CD4-positive, alpha-beta T cell treated with Interferon gamma for 1 hour (primary cell): ENCODE results near the gene ANP32A.
"Not testable (repeated sequence)": the region's sequence is repeated elsewhere in the genome, so short reads cannot be mapped to it uniquely, and the experiment has no call there.

Experiments
- DNase-seq: peaks from one replicate; pipeline ENCODE4 v3.0.0-alpha.2; 2020

The ANP32A gene

GRCh38 chr15:68781766-68782588 is 38.7 kb downstream of the ANP32A start:
- peak; percentile 47 for DNase-seq

GRCh38 chr15:68781217-68781616 is 39.5 kb downstream of the ANP32A start:
- DNase-seq, result no peak

DNA sequence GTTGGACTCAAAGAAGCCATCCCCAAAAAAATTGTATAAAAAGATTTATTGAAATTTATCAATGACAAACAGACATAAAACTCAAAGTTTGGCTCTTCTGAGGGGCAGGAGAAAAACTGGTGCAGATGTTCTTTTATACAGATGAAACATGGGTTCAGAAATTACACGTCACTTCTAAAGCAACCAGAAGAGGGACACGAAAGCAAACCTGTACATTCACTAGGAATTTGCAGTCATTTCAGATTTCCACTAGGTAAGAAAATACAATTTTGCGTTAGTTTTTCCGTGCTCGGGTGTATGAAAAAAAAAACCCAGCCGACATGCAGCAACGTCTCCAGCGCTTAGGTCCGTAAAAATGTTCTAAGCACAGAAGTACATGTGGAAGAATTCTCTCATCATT is 41.8 kb downstream of the ANP32A start:
- DNase-seq, result no peak

DNA sequence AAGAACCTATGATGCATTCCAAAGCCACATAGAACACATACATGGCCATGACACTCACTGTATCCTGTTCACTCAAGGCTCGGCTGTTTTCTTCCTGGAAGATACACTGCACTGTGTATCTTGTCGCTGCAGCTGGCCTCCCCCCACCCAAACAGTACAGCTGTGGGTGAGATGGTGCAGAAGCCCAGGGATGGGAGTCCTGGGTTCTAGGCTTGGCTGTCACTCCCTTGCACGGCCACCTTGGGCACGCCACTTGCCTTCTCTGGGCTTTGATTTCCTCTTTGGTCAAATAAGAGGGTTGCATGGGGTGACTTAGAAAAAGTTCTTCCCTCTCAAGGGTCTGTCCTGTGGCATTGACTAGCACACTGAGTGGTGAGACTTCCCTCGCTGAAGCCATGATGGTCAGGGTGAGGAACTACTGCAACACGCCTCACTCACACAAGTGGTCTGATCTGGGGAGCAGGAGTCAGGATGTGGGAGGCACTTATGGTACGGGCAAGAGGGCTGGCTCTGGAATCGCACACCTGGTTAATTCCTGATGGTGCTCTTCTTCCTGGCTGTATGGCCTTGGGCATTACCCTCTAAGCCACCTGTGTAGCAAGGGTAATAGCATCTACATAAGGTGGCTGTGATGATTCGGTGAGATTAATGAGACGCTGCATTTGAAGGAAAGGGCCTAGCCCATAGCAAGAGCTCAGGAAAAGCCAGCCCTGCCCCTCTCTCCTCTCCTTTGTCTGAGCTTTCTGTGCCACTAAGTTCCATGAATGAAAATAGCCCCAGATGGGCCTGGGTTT is 44.0 kb downstream of the ANP32A start:
- DNase-seq, result no peak

- DNase-seq, result no peak
Measured at GRCh38 chr15:68775671-68776476, 44.8 kb downstream of the ANP32A start.

- no peak for DNase-seq
Measured at GRCh38 chr15:68775236-68775577, 45.5 kb downstream of the ANP32A start.

- no peak for DNase-seq
Measured at GRCh38 chr15:68774521-68775235, 46.0 kb downstream of the ANP32A start.

DNA sequence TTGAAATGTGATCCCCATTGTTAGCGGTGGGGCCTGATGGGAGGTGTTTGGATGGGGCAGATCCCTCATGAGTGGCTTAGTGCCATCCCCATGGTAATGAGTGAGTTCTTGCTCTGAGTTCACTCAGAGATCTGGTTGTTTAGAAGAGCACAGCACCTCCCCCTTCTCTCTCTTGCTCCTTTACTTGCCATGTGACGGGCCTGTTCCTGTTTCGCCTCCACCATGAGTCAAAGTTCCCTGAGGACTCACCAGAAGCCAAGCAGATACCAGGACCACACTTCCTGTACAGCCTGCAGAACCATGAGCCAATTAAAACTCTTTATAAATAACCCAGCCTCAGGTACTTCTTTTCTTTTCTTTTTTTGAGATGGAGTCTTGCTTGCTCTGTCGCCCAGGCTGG is 46.6 kb downstream of the ANP32A start:
- DNase-seq, result no peak

GRCh38 chr15:68773036-68773435 is 47.7 kb downstream of the ANP32A start:
- no peak for DNase-seq

DNA sequence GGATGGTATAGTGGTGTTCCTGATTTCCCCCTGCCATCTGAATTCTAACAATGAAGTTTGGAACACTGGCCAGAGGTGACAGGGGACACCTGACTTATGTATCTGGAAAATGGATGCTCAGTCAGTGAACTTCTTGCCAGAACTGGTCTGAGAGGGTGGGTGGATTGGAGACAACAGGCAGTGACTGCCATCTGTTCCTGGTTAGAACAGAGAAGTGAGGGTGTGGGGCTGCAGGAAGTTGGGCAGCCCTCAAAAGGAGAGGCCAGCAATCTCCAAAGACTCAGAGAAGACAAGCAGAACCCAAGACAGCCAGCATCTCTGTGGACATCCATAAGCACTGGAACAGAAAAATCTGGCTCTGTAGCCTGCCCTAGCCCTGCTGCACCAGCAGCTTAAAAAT is 50.5 kb downstream of the ANP32A start:
- no peak for DNase-seq

GRCh38 chr15:68769702-68770101 is 51.0 kb downstream of the ANP32A start:
- DNase-seq, result no peak

- no peak for DNase-seq
Measured at GRCh38 chr15:68768321-68768720, 52.4 kb downstream of the ANP32A start.

- no peak for DNase-seq
Measured at GRCh38 chr15:68767833-68768232, 52.9 kb downstream of the ANP32A start.

- DNase-seq, result no peak
Measured at GRCh38 chr15:68765602-68766368, 54.9 kb downstream of the ANP32A start.

- DNase-seq, result no peak
Measured at GRCh38 chr15:68764090-68764489, 56.6 kb downstream of the ANP32A start.

- DNase-seq, result no peak
Measured at GRCh38 chr15:68763063-68763462, 57.6 kb downstream of the ANP32A start.

GRCh38 chr15:68759982-68760579 is 60.6 kb downstream of the ANP32A start:
- DNase-seq, result not testable (repeated sequence)

DNA sequence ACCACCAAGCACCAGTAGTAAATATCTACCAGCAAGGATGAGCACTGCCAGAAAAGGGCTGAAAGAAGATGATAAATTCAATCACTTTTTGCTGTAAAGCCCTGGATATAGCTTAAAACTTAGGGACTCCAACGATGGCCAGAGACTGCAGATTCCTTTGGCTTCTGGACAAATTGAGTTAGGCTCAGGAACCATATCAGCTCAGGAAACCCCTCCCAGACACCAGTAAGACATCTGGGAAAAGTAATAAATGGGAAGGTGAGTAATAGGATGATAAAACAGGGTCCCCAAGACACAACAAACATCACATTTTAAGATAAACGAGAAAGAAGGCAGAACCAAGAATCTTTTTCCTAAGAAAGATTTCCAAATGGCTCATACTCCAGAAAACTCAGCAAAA is 65.0 kb downstream of the ANP32A start:
- DNase-seq, result no peak

DNA sequence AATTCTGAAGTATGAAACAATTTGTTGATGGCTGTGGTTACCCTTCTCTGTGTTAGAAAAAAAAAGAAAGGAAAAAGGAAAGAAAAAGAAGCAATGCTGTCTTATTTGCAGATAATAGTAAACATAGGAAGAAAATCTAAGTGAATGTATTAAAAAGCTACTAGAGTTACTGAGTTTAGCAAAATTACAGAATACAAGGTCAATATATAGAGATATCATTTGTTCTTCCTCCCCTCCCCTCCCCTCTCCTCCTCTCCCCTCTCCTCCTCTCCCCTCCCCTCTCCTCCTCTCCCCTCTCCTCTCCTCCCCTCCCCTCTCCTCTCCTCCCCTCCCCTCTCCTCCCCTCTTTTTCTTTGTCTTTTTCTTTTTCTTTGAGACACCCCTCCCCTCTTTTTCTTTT is 69.1 kb downstream of the ANP32A start:
- DNase-seq, result no peak

- no peak for DNase-seq
Measured at GRCh38 chr15:68749793-68750192, 70.9 kb downstream of the ANP32A start.

DNA sequence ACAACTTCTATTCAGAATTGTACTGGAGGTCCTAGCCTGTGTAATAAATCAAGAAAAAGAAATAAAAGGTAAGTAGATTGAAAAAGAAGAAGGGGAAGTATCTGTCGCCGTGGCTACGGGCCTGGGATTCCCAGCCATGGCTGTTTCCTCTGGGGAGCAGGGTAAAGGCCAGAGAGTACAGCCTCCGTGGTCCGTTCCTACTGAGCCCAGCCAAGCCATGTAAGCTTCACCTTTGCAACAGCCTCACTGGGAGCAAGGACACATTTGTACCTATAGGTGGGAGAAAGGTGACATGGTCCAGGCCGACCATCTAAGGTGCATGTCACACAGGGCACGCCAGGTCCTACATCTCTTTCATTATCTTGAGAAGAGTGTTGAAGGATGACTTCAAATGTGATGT is 71.3 kb downstream of the ANP32A start:
- no peak for DNase-seq

- no peak for DNase-seq
Measured at GRCh38 chr15:68743256-68743655, 77.4 kb downstream of the ANP32A start.
